Ishikawa (cell line): Measurements from ENCODE around the gene NR1H2.

ENCODE experiments used
- CREB1 ChIP-seq: IDR thresholded peaks from 2 replicates; pipeline ENCODE4 v1.6.1; 2012; ENCODE audit warnings: low read depth
- EGR1 ChIP-seq: IDR thresholded peaks from 2 replicates; pipeline ENCODE4 v1.6.1; 2012
- EP300 ChIP-seq: IDR thresholded peaks from 2 replicates; pipeline ENCODE4 v1.6.1; 2012; ENCODE audit warnings: borderline replicate concordance
- FOXM1 ChIP-seq: IDR thresholded peaks from 2 replicates; pipeline ENCODE4 v1.6.1; 2012; ENCODE audit warnings: low read depth, borderline replicate concordance
- MAX ChIP-seq: IDR thresholded peaks from 2 replicates; pipeline ENCODE4 v1.6.1; 2012
- NFIC ChIP-seq: IDR thresholded peaks from 2 replicates; pipeline ENCODE4 v1.6.1; 2012
- REST ChIP-seq: IDR thresholded peaks from 2 replicates; pipeline ENCODE4 v1.6.1; 2012; ENCODE audit warnings: low read depth, mild to moderate bottlenecking
- TAF1 ChIP-seq: IDR thresholded peaks from 2 replicates; pipeline ENCODE4 v1.6.1; 2012; ENCODE audit warnings: low read depth, mild to moderate bottlenecking
- TEAD4 ChIP-seq: IDR thresholded peaks from 2 replicates; pipeline ENCODE4 v1.6.1; 2012
- USF1 ChIP-seq: IDR thresholded peaks from 2 replicates; pipeline ENCODE4 v1.6.1; 2012
- YY1 ChIP-seq: IDR thresholded peaks from 2 replicates; pipeline ENCODE4 v1.6.1; 2012; ENCODE audit warnings: low read depth

GRCh38 chr19:50333737-50334617 is 42.3 kb upstream of the NR1H2 start:
- TF ChIP-seq YY1, result no peak
- TF ChIP-seq TEAD4, result no peak
- peak; percentile 99 for TF ChIP-seq MAX
- no peak for TF ChIP-seq REST
- no peak for TF ChIP-seq EP300
- TF ChIP-seq TAF1, result no peak
- no peak for TF ChIP-seq EGR1
- no peak for TF ChIP-seq USF1
- no peak for TF ChIP-seq CREB1
- TF ChIP-seq FOXM1, result no peak
- TF ChIP-seq NFIC, result no peak
